Panc1 (cell line): ENCODE results near the gene RD3L. TPM values are rescaled to one million over a fixed set of nuclear protein-coding genes. Genes with fewer than 3 reads are reported as not detected.

Experiments
- ATAC-seq: fragments of 200-7000 bp; cut with Tn5 transposase; 2 replicates; pipeline ENCODE4 v1.9.1; 2020; ENCODE audit warnings: mild to moderate bottlenecking, moderate library complexity
- BruUV-seq: library from RNA; stranded (reverse); fragments of 400-500 nt; replicated peaks from 2 replicates; lab custom pipeline; 2021; lab: Mats Ljungman, UMichigan
- CTCF ChIA-PET: fragments of 300-600 bp; sonication (Branson Sonifier 250); formaldehyde crosslinking; loops from one replicate; lab custom pipeline; 2022; ENCODE audit warnings: antibody characterized with exemption; lab: Charles Lee
- POLR2A ChIA-PET: fragments of 300-600 bp; sonication (Branson Sonifier 250); formaldehyde crosslinking; loops from one replicate; lab custom pipeline; 2022; ENCODE audit warnings: antibody characterized with exemption; lab: Charles Lee
- DNase-seq: peaks from one replicate; pipeline ENCODE4 v3.0.0-alpha.2; 2010; ENCODE audit warnings: low read depth, low spot score
- H3K27ac ChIP-seq: 2 replicates; pipeline ENCODE4 v1.5.1; 2011; ENCODE audit warnings: mild to moderate bottlenecking, low read length, inconsistent platforms
- H3K27me3 ChIP-seq: fragments of 200-500 bp; sonication (Bioruptor generic); 2 replicates; pipeline ENCODE4 v1.6.0; 2014; ENCODE audit warnings: low read length, inconsistent platforms; ENCODE audit not compliant: control insufficient read depth, insufficient read depth
- H3K36me3 ChIP-seq: fragments of 200-500 bp; sonication (Bioruptor generic); 2 replicates; pipeline ENCODE4 v1.5.1; 2014; ENCODE audit warnings: inconsistent platforms, mild to moderate bottlenecking, low read length, moderate library complexity; ENCODE audit not compliant: control insufficient read depth, insufficient read depth
- H3K4me1 ChIP-seq: 2 replicates; pipeline ENCODE4 v1.5.1; 2011; ENCODE audit warnings: inconsistent platforms, mild to moderate bottlenecking, low read length, moderate library complexity; ENCODE audit not compliant: control insufficient read depth, insufficient read depth
- H3K4me3 ChIP-seq, 2 experiments: 2 replicates each; pipeline ENCODE4 v1.5.1; 2011 to 2012; ENCODE audit warnings: low read depth in 2 of 2, low read length in 2 of 2, mild to moderate bottlenecking in 2 of 2, inconsistent platforms in 1 of 2, moderate library complexity in 1 of 2
- H3K9me3 ChIP-seq: fragments of 200-500 bp; sonication (Bioruptor generic); 2 replicates; pipeline ENCODE4 v1.5.1; 2014; ENCODE audit warnings: low read depth, mild to moderate bottlenecking, inconsistent platforms, low read length, moderate library complexity; ENCODE audit not compliant: control insufficient read depth, insufficient read depth
- CTCF ChIP-seq: fragments of 450-650 bp; IDR thresholded peaks from 2 replicates; pipeline ENCODE4 v1.5.1; 2017; ENCODE audit warnings: mild to moderate bottlenecking
- POLR2AphosphoS5 ChIP-seq: IDR thresholded peaks from 2 replicates; pipeline ENCODE4 v1.6.1; 2012; ENCODE audit warnings: mild to moderate bottlenecking, low read depth, low read length, moderate library complexity
- REST ChIP-seq, 2 experiments: IDR thresholded peaks; 2 replicates each; pipeline ENCODE4 v1.6.1; 2011 to 2012; ENCODE audit warnings: low read depth in 2 of 2, control low read depth in 1 of 2, low read length in 1 of 2, mild to moderate bottlenecking in 1 of 2, moderate library complexity in 1 of 2; ENCODE audit not compliant: insufficient read depth in 1 of 2
- SIN3A ChIP-seq: IDR thresholded peaks from 2 replicates; pipeline ENCODE4 v1.6.1; 2012; ENCODE audit warnings: low read depth, mild to moderate bottlenecking, low read length, moderate library complexity, borderline replicate concordance; ENCODE audit not compliant: insufficient read depth
- TCF7L2 ChIP-seq: IDR thresholded peaks from 2 replicates; pipeline ENCODE4 v1.6.1; 2011; ENCODE audit warnings: mild to moderate bottlenecking, low read depth, low read length, inconsistent platforms
- in situ Hi-C: cut with HindIII; loops from 2 replicates; pipeline ENCODE4 v1.10.0; 2016; ENCODE audit warnings: low sequenced_read_pairs, low pct_unique_long_range_greater_than_20kb
- intact Hi-C: fragments of 100-400 bp; cut with micrococcal nuclease; formaldehyde crosslinking; loops from one replicate; pipeline ENCODE4 v1.10.0; 2022; ENCODE audit not compliant: unreplicated experiment
- total RNA-seq: library from RNA; stranded (reverse); gene quantifications from one replicate; pipeline ENCODE4 v1.2.1, GENCODE V29; 2021; ENCODE audit not compliant: unreplicated experiment

RD3L gene
- total RNA-seq, 1 experiment from 2014 or later, result not detected

- Histone ChIP-seq H3K4me1 (no peaks in the 10 kb centered on the region), H3K27ac (no peak overlapping the region), H3K27me3 (0 out of 2 replicates have a peak, but pooled peaks cover 3% of the 10 kb centered on the region), H3K4me3 (no peak overlapping the region), H3K9me3 (peaks cover 3% of the 10 kb centered on the region; the same call in 1 of the 2 replicates), H3K36me3 (no peaks in the 10 kb centered on the region)
- ATAC-seq (no peak), DNase-seq (no peak)
- TF ChIP-seq POLR2AphosphoS5, result no peak
- no peak for TF ChIP-seq SIN3A
- TF ChIP-seq CTCF, result no peak
- no peak for TF ChIP-seq REST (IDR thresholded peaks at IDR 0.05; ENCODE audit: insufficient read depth in 1 of 2, low read depth in 2 of 2, low read length in 1 of 2)
- no peak for TF ChIP-seq TCF7L2
- in situ Hi-C loops (no loop called here), intact Hi-C loops (no loop called here)
- no TSS peak for BruUV-seq
- CTCF ChIA-PET, result no interaction called here
- POLR2A ChIA-PET, result no interaction called here
Measured at GRCh38 chr14:103949131-103949790, 6.9 kb upstream of the RD3L start.

GRCh38 chr14:103948442-103948841, 6.1 kb upstream of the RD3L start:
- in situ Hi-C loops, result no loop called here
- Histone ChIP-seq H3K4me3 (no peak overlapping the region), H3K27ac (no peak overlapping the region), H3K27me3 (0 out of 2 replicates have a peak, but pooled peaks cover 3% of the 10 kb centered on the region), H3K36me3 (no peaks in the 10 kb centered on the region), H3K4me1 (no peaks in the 10 kb centered on the region), H3K9me3 (peaks cover 3% of the 10 kb centered on the region; the same call in 1 of the 2 replicates)
- ChIA-PET CTCF (no interaction called here), POLR2A (no interaction called here)
- no peak for DNase-seq
- BruUV-seq, result no TSS peak
- ATAC-seq, result no peak
- intact Hi-C loops, result no loop called here
- TF ChIP-seq TCF7L2 (no peak), CTCF (no peak), REST (IDR thresholded peaks at IDR 0.05; ENCODE audit: insufficient read depth in 1 of 2, low read depth in 2 of 2, low read length in 1 of 2) (no peak), POLR2AphosphoS5 (no peak), SIN3A (no peak)
